HCT116 (cell line): ENCODE data around the gene CTTNBP2. TPM values are rescaled to one million over a fixed set of nuclear protein-coding genes. Genes with fewer than 3 reads are reported as not detected.

Experiments used
- ATAC-seq: fragments of 200-7000 bp; cut with Tn5 transposase; 2 replicates; pipeline ENCODE4 v1.9.1; 2020; ENCODE audit warnings: mild to moderate bottlenecking, moderate library complexity
- BruUV-seq: library from RNA; stranded (reverse); fragments of 400-500 nt; replicated peaks from 2 replicates; lab custom pipeline; 2021; lab: Mats Ljungman, UMichigan
- CTCF ChIA-PET: fragments of 300-600 bp; sonication (Branson Sonifier 250); formaldehyde crosslinking; loops from one replicate; lab custom pipeline; 2021; ENCODE audit warnings: antibody characterized with exemption; lab: Charles Lee
- POLR2A ChIA-PET: fragments of 300-600, 350-600 bp; sonication (Branson Sonifier 250); formaldehyde crosslinking; loops from one replicate; lab custom pipeline; 2021; ENCODE audit warnings: antibody characterized with exemption; lab: Charles Lee
- RAD21 ChIA-PET, 2 experiments: fragments of 300-600 bp; sonication (Branson Sonifier 250); formaldehyde crosslinking; loops; one replicate each; lab custom pipeline; 2023; ENCODE audit warnings: low total read pairs in 2 of 2; ENCODE audit not compliant: uncharacterized antibody in 2 of 2, unreplicated experiment in 2 of 2, low non-redundant PET in 1 of 2; lab: Charles Lee
- DNase-seq: peaks from one replicate; pipeline ENCODE4 v3.0.0-alpha.2; 2010; ENCODE audit warnings: low read depth, low spot score
- H2AFZ ChIP-seq: fragments of 200-600 bp; shearing (Covaris generic), sonication (generic); 2 replicates; pipeline ENCODE4 v1.6.1; 2017; ENCODE audit warnings: low read depth, mixed run types, mixed read lengths, antibody characterized with exemption, low read length; ENCODE audit not compliant: poor library complexity, severe bottlenecking
- H3K27ac ChIP-seq: 2 replicates; pipeline ENCODE4 v1.5.1; 2012; ENCODE audit warnings: low read depth, low read length
- H3K27me3 ChIP-seq: fragments of 200-600 bp; sonication (generic); 2 replicates; pipeline ENCODE4 v1.6.1; 2016; ENCODE audit warnings: mixed run types, low read length, mixed read lengths; ENCODE audit not compliant: insufficient read depth
- H3K36me3 ChIP-seq, 2 experiments: fragments of 200-500 bp in 1 of 2; fragments of 200-600 bp in 1 of 2; sonication (Bioruptor generic) in 1 of 2; sonication (generic) in 1 of 2; 2 replicates each; pipeline versions ENCODE4 v1.5.1 to v1.6.1; 2014 to 2016; ENCODE audit warnings: low read length in 2 of 2, inconsistent platforms in 1 of 2, mixed read lengths in 1 of 2, mixed run types in 1 of 2; ENCODE audit not compliant: insufficient read depth in 2 of 2, control insufficient read depth in 1 of 2
- H3K4me1 ChIP-seq, 2 experiments: fragments of 200-600 bp in 1 of 2; sonication (generic) in 1 of 2; 2 replicates each; pipeline versions ENCODE4 v1.5.1 to v1.6.1; 2012 to 2017; ENCODE audit warnings: low read length in 2 of 2, inconsistent platforms in 1 of 2, mild to moderate bottlenecking in 1 of 2, mixed read lengths in 1 of 2, mixed run types in 1 of 2, moderate library complexity in 1 of 2; ENCODE audit not compliant: insufficient read depth in 2 of 2, control insufficient read depth in 1 of 2
- H3K4me2 ChIP-seq: fragments of 200-600 bp; sonication (generic); 2 replicates; pipeline ENCODE4 v1.6.1; 2017; ENCODE audit warnings: mixed run types, low read length, mixed read lengths
- H3K4me3 ChIP-seq, 2 experiments: fragments of 200-600 bp in 1 of 2; sonication (generic) in 1 of 2; replicated peaks in 1 of 2; 2 replicates each; pipeline ENCODE4 v1.5.1; 2011 to 2016; ENCODE audit warnings: low read length in 2 of 2, control low read depth in 1 of 2, low read depth in 1 of 2, mild to moderate bottlenecking in 1 of 2, mixed read lengths in 1 of 2, mixed run types in 1 of 2
- H3K79me2 ChIP-seq: fragments of 200-600 bp; sonication (generic); 2 replicates; pipeline ENCODE4 v1.6.1; 2017; ENCODE audit warnings: mild to moderate bottlenecking, mixed run types, low read length, moderate library complexity, mixed read lengths; ENCODE audit not compliant: insufficient read depth
- H3K9ac ChIP-seq: fragments of 200-600 bp; sonication (generic); 2 replicates; pipeline ENCODE4 v1.6.1; 2016; ENCODE audit warnings: low read length, mixed read lengths
- H3K9me2 ChIP-seq: fragments of 200-600 bp; sonication (generic), shearing (Covaris generic); 2 replicates; pipeline ENCODE4 v1.6.1; 2017; ENCODE audit warnings: mixed run types, mild to moderate bottlenecking, moderate library complexity; ENCODE audit not compliant: insufficient read depth
- H3K9me3 ChIP-seq, 2 experiments: fragments of 200-500 bp in 1 of 2; fragments of 200-600 bp in 1 of 2; sonication (Bioruptor generic) in 1 of 2; sonication (generic) in 1 of 2; 2 replicates each; pipeline ENCODE4 v1.6.1; 2014 to 2017; ENCODE audit warnings: low read length in 2 of 2, mixed read lengths in 2 of 2, inconsistent platforms in 1 of 2, low read depth in 1 of 2, mild to moderate bottlenecking in 1 of 2, mixed run types in 1 of 2, moderate library complexity in 1 of 2; ENCODE audit not compliant: control insufficient read depth in 1 of 2, insufficient read depth in 1 of 2
- H4K20me1 ChIP-seq: fragments of 200-600 bp; sonication (generic), shearing (Covaris generic); 2 replicates; pipeline ENCODE4 v1.6.1; 2017; ENCODE audit warnings: mixed run types, mild to moderate bottlenecking, moderate library complexity; ENCODE audit not compliant: insufficient read depth
- ATF3 ChIP-seq: IDR thresholded peaks from 2 replicates; pipeline ENCODE4 v1.6.1; 2012
- CTCF ChIP-seq, 3 experiments: fragments of 200-600 bp in 1 of 3; sonication (generic) in 1 of 3; IDR thresholded peaks in 2 of 3; conservative IDR thresholded peaks in 1 of 3; 2 replicates each; pipeline ENCODE4 v1.5.1; 2012 to 2017; ENCODE audit warnings: low read depth in 2 of 3, low read length in 2 of 3, antibody characterized with exemption in 1 of 3, borderline replicate concordance in 1 of 3, control low read depth in 1 of 3, mild to moderate bottlenecking in 1 of 3, mixed read lengths in 1 of 3, mixed run types in 1 of 3, moderate library complexity in 1 of 3; ENCODE audit not compliant: insufficient read depth in 1 of 3
- EZH2 ChIP-seq: fragments of 200-600 bp; sonication (generic); IDR thresholded peaks from 2 replicates; pipeline ENCODE4 v1.6.1; 2017; ENCODE audit warnings: antibody characterized with exemption, mixed run types
- EZH2phosphoT487 ChIP-seq: fragments of 200-600 bp; IDR thresholded peaks from 2 replicates; pipeline ENCODE4 v1.6.1; 2018; ENCODE audit warnings: antibody characterized with exemption, borderline replicate concordance
- FOSL1 ChIP-seq: IDR thresholded peaks from 2 replicates; pipeline ENCODE4 v1.6.1; 2012; ENCODE audit warnings: low read depth
- SIN3A ChIP-seq: IDR thresholded peaks from 2 replicates; pipeline ENCODE4 v1.6.1; 2012; ENCODE audit warnings: low read depth
- SP1 ChIP-seq: IDR thresholded peaks from 2 replicates; pipeline ENCODE4 v1.6.1; 2012; ENCODE audit warnings: low read depth
- TCF7L2 ChIP-seq: IDR thresholded peaks from 2 replicates; pipeline ENCODE4 v1.7.0; 2011; ENCODE audit warnings: borderline replicate concordance, inconsistent platforms; ENCODE audit not compliant: insufficient read depth, insufficient read length; ENCODE audit errors: extremely low read depth
- ZBTB33 ChIP-seq: IDR thresholded peaks from 2 replicates; pipeline ENCODE4 v1.6.1; 2011; ENCODE audit warnings: mild to moderate bottlenecking, low read length, moderate library complexity; ENCODE audit not compliant: insufficient replicate concordance; ENCODE audit errors: extremely low read depth
- ZFX ChIP-seq: fragments of 450-650 bp; IDR thresholded peaks from 2 replicates; pipeline ENCODE4 v1.6.1; 2017
- ZNF274 ChIP-seq: fragments of 200-500 bp; sonication (Bioruptor generic); IDR thresholded peaks from 2 replicates; pipeline ENCODE4 v1.6.1; 2014; ENCODE audit warnings: mild to moderate bottlenecking, low read depth, low read length, inconsistent platforms
- intact Hi-C: fragments of 100-400 bp; cut with micrococcal nuclease; formaldehyde crosslinking; loops from 2 replicates; pipeline ENCODE4 v1.10.0; 2022
- total RNA-seq: library from RNA; stranded (reverse); gene quantifications from one replicate; pipeline ENCODE4 v1.2.1, GENCODE V29; 2021; ENCODE audit not compliant: unreplicated experiment

CTTNBP2 gene
- total RNA-seq, 1 experiment from 2014 or later: 5.4 TPM

- TF ChIP-seq ZFX (no peak), SP1 (0 out of 2 replicates have a peak, but pooled peaks have one; percentile 24), CTCF (IDR thresholded peaks at IDR 0.05 in 2 of 3, conservative IDR thresholded peaks at IDR 0.05 in 1 of 3; ENCODE audit: borderline replicate concordance in 1 of 3, insufficient read depth in 1 of 3, low read depth in 2 of 3, low read length in 2 of 3) (peak in 2 of 3 experiments; percentile 34 to 40; a peak in 4 of 6 replicates)
- Histone ChIP-seq H3K9me3 (no peaks in the 10 kb centered on the region), H3K9me2 (no peaks in the 10 kb centered on the region), H2AFZ (peak overlapping the region; percentile 74), H3K4me2 (peak overlapping the region; percentile 37), H3K4me3 (no peak overlapping the region), H3K9ac (no peak overlapping the region), H4K20me1 (no peaks in the 10 kb centered on the region; the same call in 1 of the 2 replicates), H3K79me2 (0 out of 2 replicates have a peak, but pooled peaks cover 4% of the 10 kb centered on the region), H3K36me3 (no peaks in the 10 kb centered on the region), H3K4me1 (peaks cover 7 to 29% of the 10 kb centered on the region in 2 experiments), H3K27ac (no peak overlapping the region), H3K27me3 (no peaks in the 10 kb centered on the region)
- RAD21 ChIA-PET: no interaction called here
- CTCF ChIA-PET: no interaction called here
- peak; percentile 27 for DNase-seq
- no TSS peak for BruUV-seq
- intact Hi-C loops: no loop called here
- POLR2A ChIA-PET: interaction anchor here (0.6 kb wide), 1 partner anchor 20 kb away, joined by 3 read pairs; no protein-coding TSS in a partner anchor
- peak; percentile 28; the same call in 1 of the 2 replicates for ATAC-seq
Observed at GRCh38 chr7:117875566-117875965, 2.3 kb upstream of the CTTNBP2 start.

- CTCF ChIA-PET: no interaction called here
- H3K4me3 ChIP-seq: peak overlapping the region; percentile 81 to 93
- RAD21 ChIA-PET: no interaction called here
- BruUV-seq: no TSS peak
- H3K9ac ChIP-seq: 0 out of 2 replicates have a peak overlapping the region, but pooled peaks have one; percentile 69
- peak overlapping the region; percentile 95 for H3K4me2 ChIP-seq
- no peak overlapping the region for H3K27ac ChIP-seq
- ATAC-seq (no peak), DNase-seq (no peak)
- POLR2A ChIA-PET: no interaction called here
- H4K20me1 ChIP-seq: no peaks in the 10 kb centered on the region; the same call in 1 of the 2 replicates
- peak overlapping the region; percentile 97 for H2AFZ ChIP-seq
- intact Hi-C loops: no loop called here
- peaks cover 7 to 29% of the 10 kb centered on the region in 2 experiments for H3K4me1 ChIP-seq
- no peaks in the 10 kb centered on the region for H3K27me3 ChIP-seq
- H3K79me2 ChIP-seq: peaks cover 4% of the 10 kb centered on the region; the same call in 1 of the 2 replicates
- H3K9me2 ChIP-seq: no peaks in the 10 kb centered on the region
- no peaks in the 10 kb centered on the region for H3K36me3 ChIP-seq
- no peaks in the 10 kb centered on the region for H3K9me3 ChIP-seq
- no peak for TF ChIP-seq TCF7L2
- no peak for TF ChIP-seq EZH2
- TF ChIP-seq SIN3A: no peak
- TF ChIP-seq ATF3: no peak
- TF ChIP-seq EZH2phosphoT487: no peak
- TF ChIP-seq FOSL1: no peak
- TF ChIP-seq CTCF (IDR thresholded peaks at IDR 0.05 in 2 of 3, conservative IDR thresholded peaks at IDR 0.05 in 1 of 3; ENCODE audit: borderline replicate concordance in 1 of 3, insufficient read depth in 1 of 3, low read depth in 2 of 3, low read length in 2 of 3): no peak
- no peak for TF ChIP-seq ZFX
- no peak for TF ChIP-seq ZNF274
- TF ChIP-seq ZBTB33: no peak
Observed at GRCh38 chr7:117874191-117874700, 1.0 kb upstream of the CTTNBP2 start.
